Large intestine (tissue), 3 donors: Measurements from ENCODE around the gene CFAP157. TPM values are rescaled to one million over a fixed set of nuclear protein-coding genes. Genes with fewer than 3 reads are reported as not detected.

Experiments used
- DNase-seq, 2 donors: peaks; one replicate each; pipeline versions ENCODE4 v3.0.0 to v3.0.0-alpha.2; 2013
- H3K27ac ChIP-seq: one replicate; pipeline ENCODE4 v1.5.1; 2013; ENCODE audit warnings: low read length
- H3K27me3 ChIP-seq: 2 replicates; pipeline ENCODE4 v1.6.1; 2013; ENCODE audit warnings: low read length; ENCODE audit not compliant: control insufficient read depth, insufficient read depth
- H3K36me3 ChIP-seq: 2 replicates; pipeline ENCODE4 v1.6.1; 2013; ENCODE audit warnings: low read length; ENCODE audit not compliant: control insufficient read depth, insufficient read depth
- H3K4me1 ChIP-seq: one replicate; pipeline ENCODE4 v1.6.1; 2013; ENCODE audit warnings: low read length; ENCODE audit not compliant: control insufficient read depth, insufficient read depth
- H3K4me3 ChIP-seq: one replicate; pipeline ENCODE4 v1.5.1; 2013; ENCODE audit warnings: low read length
- H3K9me3 ChIP-seq: one replicate; pipeline ENCODE4 v1.6.1; 2013; ENCODE audit warnings: mild to moderate bottlenecking, low read depth, low read length, moderate library complexity; ENCODE audit not compliant: control insufficient read depth
- WGBS: methylation state at CpG from one replicate; pipeline ENCODE4 v1.1.5; 2013; ENCODE audit warnings: low lambda C conversion rate; ENCODE audit not compliant: insufficient coverage; 5-methylcytosine and 5-hydroxymethylcytosine counted together
- polyA plus RNA-seq: library from polyadenylated mRNA; unstranded; fragments of 120-200 nt; gene quantifications from one replicate; pipeline ENCODE4 v1.2.1, GENCODE V29; 2013

The CFAP157 gene
- polyA plus RNA-seq, 1 donor = 0.84 TPM

GRCh38 chr9:127715470-127716337, 8.9 kb downstream of the CFAP157 start, which contains the start of the genes PTRH1 and TTC16:
Gene PTRH1, minus strand, starts transcription at chr9:127715663. Its CDS starts 24 bp downstream, at chr9:127715639.
Gene TTC16, plus strand, starts transcription at chr9:127716079. Its CDS starts 67 bp downstream, at chr9:127716146.
- Histone ChIP-seq H3K27ac (peak within 1 kb of the TSS; percentile 62), H3K4me1 (peaks cover 9% of the 10 kb centered on the region), H3K36me3 (no peaks in the 10 kb centered on the region), H3K4me3 (peak within 1 kb of the TSS; percentile 95), H3K9me3 (no peaks in the 10 kb centered on the region), H3K27me3 (no peaks in the 10 kb centered on the region)
- peak; percentile 95 to 98 for DNase-seq
- no CpG with 5 or more reads among the region's 65 CpGs for WGBS

- DNase-seq = no peak
- Histone ChIP-seq H3K4me1 (peaks cover 9% of the 10 kb centered on the region), H3K27ac (no peak overlapping the region), H3K4me3 (no peak overlapping the region), H3K36me3 (no peaks in the 10 kb centered on the region), H3K9me3 (no peaks in the 10 kb centered on the region), H3K27me3 (no peaks in the 10 kb centered on the region)
- WGBS = no CpG with 5 or more reads among the region's 9 CpGs
These were observed 9.6 kb downstream of the CFAP157 start for GRCh38 chr9:127716412-127716811.

- no peaks in the 10 kb centered on the region for H3K27me3 ChIP-seq
- H3K27ac ChIP-seq = no peak overlapping the region
- WGBS = 94% methylated on average over 3 of the region's 5 CpGs
- H3K4me1 ChIP-seq = peaks cover 9% of the 10 kb centered on the region
- no peak overlapping the region for H3K4me3 ChIP-seq
- DNase-seq = no peak
- H3K36me3 ChIP-seq = no peaks in the 10 kb centered on the region
- no peaks in the 10 kb centered on the region for H3K9me3 ChIP-seq
These were observed 11.0 kb downstream of the CFAP157 start for GRCh38 chr9:127717766-127718165.

- no peak overlapping the region for H3K27ac ChIP-seq
These were observed 13.5 kb downstream of the CFAP157 start for GRCh38 chr9:127720031-127720864.

GRCh38 chr9:127720865-127721227, 14.1 kb downstream of the CFAP157 start:
- Histone ChIP-seq H3K9me3 (peaks cover 3% of the 10 kb centered on the region), H3K27ac (no peak overlapping the region), H3K4me1 (peaks cover 4% of the 10 kb centered on the region), H3K36me3 (no peaks in the 10 kb centered on the region), H3K4me3 (no peak overlapping the region), H3K27me3 (no peaks in the 10 kb centered on the region)
- no peak for DNase-seq

More at GRCh38 chr9:127720031-127720864, 13.5 kb downstream of the CFAP157 start:
- peaks cover 4% of the 10 kb centered on the region for H3K4me1 ChIP-seq
- H3K36me3 ChIP-seq = no peaks in the 10 kb centered on the region
- no peak for DNase-seq
- WGBS = no CpG with 5 or more reads among the region's 12 CpGs
- peaks cover 3% of the 10 kb centered on the region for H3K9me3 ChIP-seq
- no peaks in the 10 kb centered on the region for H3K27me3 ChIP-seq
- H3K4me3 ChIP-seq = no peak overlapping the region

- no CpG with 5 or more reads among the region's 11 CpGs for WGBS
- H3K27ac ChIP-seq = no peak overlapping the region
- no peaks in the 10 kb centered on the region for H3K4me1 ChIP-seq
- peaks cover 3% of the 10 kb centered on the region for H3K9me3 ChIP-seq
- no peaks in the 10 kb centered on the region for H3K27me3 ChIP-seq
- H3K4me3 ChIP-seq = no peak overlapping the region
- no peaks in the 10 kb centered on the region for H3K36me3 ChIP-seq
- DNase-seq = no peak
These were observed 14.6 kb downstream of the CFAP157 start for GRCh38 chr9:127721391-127721821.

GRCh38 chr9:127722055-127722745, 15.4 kb downstream of the CFAP157 start:
- no peak overlapping the region for H3K4me3 ChIP-seq
- no peaks in the 10 kb centered on the region for H3K27me3 ChIP-seq
- no peaks in the 10 kb centered on the region for H3K4me1 ChIP-seq
- H3K9me3 ChIP-seq = peaks cover 3% of the 10 kb centered on the region
- no peak overlapping the region for H3K27ac ChIP-seq
- no peaks in the 10 kb centered on the region for H3K36me3 ChIP-seq
- WGBS = no CpG with 5 or more reads among the region's 12 CpGs
- no peak for DNase-seq

- no peak for DNase-seq
- Histone ChIP-seq H3K4me3 (no peak overlapping the region), H3K36me3 (no peaks in the 10 kb centered on the region), H3K4me1 (no peaks in the 10 kb centered on the region), H3K27me3 (no peaks in the 10 kb centered on the region), H3K27ac (no peak overlapping the region), H3K9me3 (peaks cover 3% of the 10 kb centered on the region)
- no CpG with 5 or more reads among the region's 13 CpGs for WGBS
These were observed 16.2 kb downstream of the CFAP157 start for GRCh38 chr9:127723013-127723412.

- no peaks in the 10 kb centered on the region for H3K27me3 ChIP-seq
- no CpG with 5 or more reads among the region's 5 CpGs for WGBS
These were observed 16.7 kb downstream of the CFAP157 start for GRCh38 chr9:127723444-127723843.

GRCh38 chr9:127724012-127724411, 17.2 kb downstream of the CFAP157 start:
- peaks cover 3% of the 10 kb centered on the region for H3K9me3 ChIP-seq

More at GRCh38 chr9:127723444-127723843, 16.7 kb downstream of the CFAP157 start:
- no peaks in the 10 kb centered on the region for H3K36me3 ChIP-seq
- no peak overlapping the region for H3K27ac ChIP-seq
- no peak overlapping the region for H3K4me3 ChIP-seq
- DNase-seq = no peak
- H3K9me3 ChIP-seq = peaks cover 3% of the 10 kb centered on the region
- H3K4me1 ChIP-seq = no peaks in the 10 kb centered on the region

More at GRCh38 chr9:127724012-127724411, 17.2 kb downstream of the CFAP157 start:
- no peaks in the 10 kb centered on the region for H3K27me3 ChIP-seq
- no peak for DNase-seq
- WGBS = no CpG with 5 or more reads among the region's 23 CpGs
- no peaks in the 10 kb centered on the region for H3K4me1 ChIP-seq
- H3K36me3 ChIP-seq = no peaks in the 10 kb centered on the region
- H3K27ac ChIP-seq = no peak overlapping the region
- H3K4me3 ChIP-seq = no peak overlapping the region
